WTC11 (cell line): ENCODE results near the gene KANK3. TPM values are rescaled to one million over a fixed set of nuclear protein-coding genes. Genes with fewer than 3 reads are reported as not detected.

Experiments used
- ATAC-seq: fragments of 200-7000 bp; cut with Tn5 transposase; 2 replicates; pipeline ENCODE4 v1.10.0; 2021; ENCODE audit warnings: mild to moderate bottlenecking, moderate library complexity
- CTCF ChIA-PET: fragments of 300-600 bp; sonication (Branson Sonifier 250); formaldehyde crosslinking; loops from one replicate; lab custom pipeline; 2021; ENCODE audit warnings: antibody characterized with exemption; lab: Charles Lee
- POLR2A ChIA-PET: fragments of 350-600 bp; sonication (Branson Sonifier 250); formaldehyde crosslinking; loops from one replicate; lab custom pipeline; 2021; ENCODE audit warnings: antibody characterized with exemption; lab: Charles Lee
- DNase-seq: peaks from one replicate; pipeline ENCODE4 v3.0.0; 2021; ENCODE audit warnings: low spot score
- H3K27ac Mint-ChIP-seq: 2 replicates; pipeline ENCODE4 v1.8.0; 2021; ENCODE audit warnings: mixed read lengths
- H3K27me3 Mint-ChIP-seq: 2 replicates; pipeline ENCODE4 v1.8.0; 2021; ENCODE audit warnings: low read depth, mild to moderate bottlenecking, moderate library complexity, mixed read lengths
- H3K36me3 Mint-ChIP-seq: 2 replicates; pipeline ENCODE4 v1.8.0; 2021; ENCODE audit warnings: mixed read lengths
- H3K4me1 Mint-ChIP-seq: 2 replicates; pipeline ENCODE4 v1.8.0; 2022; ENCODE audit warnings: mixed read lengths
- H3K4me3 Mint-ChIP-seq: 2 replicates; pipeline ENCODE4 v1.8.0; 2021; ENCODE audit warnings: mild to moderate bottlenecking, moderate library complexity, mixed read lengths
- H3K9me3 Mint-ChIP-seq: 2 replicates; pipeline ENCODE4 v1.8.0; 2021; ENCODE audit warnings: mixed read lengths
- FOXP1 ChIP-seq: sonication (generic); formaldehyde crosslinking; IDR thresholded peaks from 2 replicates; pipeline ENCODE4 v1.8.0; 2022; ENCODE audit warnings: missing genetic modification reagents, mild to moderate bottlenecking, moderate library complexity, borderline replicate concordance
- GABPB1 ChIP-seq: sonication (generic); formaldehyde crosslinking; IDR thresholded peaks from 2 replicates; pipeline ENCODE4 v1.8.1; 2023; ENCODE audit warnings: mild to moderate bottlenecking, missing genetic modification reagents
- NR2C2 ChIP-seq: sonication (generic); formaldehyde crosslinking; IDR thresholded peaks from 2 replicates; pipeline ENCODE4 v1.8.0; 2022; ENCODE audit warnings: mild to moderate bottlenecking, missing genetic modification reagents
- PRRX2 ChIP-seq: fragments of 250-450 bp; sonication (Bioruptor Pico); IDR thresholded peaks from 2 replicates; pipeline ENCODE4 v1.8.0; 2021; ENCODE audit warnings: mild to moderate bottlenecking
- RORB ChIP-seq: fragments of 250-450 bp; sonication (Bioruptor Pico); IDR thresholded peaks from 2 replicates; pipeline ENCODE4 v1.9.0; 2021; ENCODE audit warnings: mild to moderate bottlenecking
- SMAD3 ChIP-seq: sonication (generic); formaldehyde crosslinking; IDR thresholded peaks from 2 replicates; pipeline ENCODE4 v1.8.0; 2022; ENCODE audit warnings: missing genetic modification reagents, mild to moderate bottlenecking, borderline replicate concordance
- TEAD1 ChIP-seq: sonication (generic); formaldehyde crosslinking; IDR thresholded peaks from 2 replicates; pipeline ENCODE4 v1.8.0; 2022; ENCODE audit warnings: mild to moderate bottlenecking, missing genetic modification reagents
- TP53 ChIP-seq: sonication (generic); formaldehyde crosslinking; IDR thresholded peaks from 2 replicates; pipeline ENCODE4 v1.8.1; 2023; ENCODE audit warnings: mild to moderate bottlenecking, missing genetic modification reagents
- ZNF121 ChIP-seq: sonication (generic); formaldehyde crosslinking; IDR thresholded peaks from 2 replicates; pipeline ENCODE4 v1.8.0; 2023; ENCODE audit warnings: missing genetic modification reagents
- ZNF263 ChIP-seq: sonication (generic); formaldehyde crosslinking; IDR thresholded peaks from 2 replicates; pipeline ENCODE4 v1.8.1; 2022; ENCODE audit warnings: low read depth, mild to moderate bottlenecking, moderate library complexity, missing genetic modification reagents
- ZNF416 ChIP-seq: fragments of 250-450 bp; sonication (Bioruptor Pico); IDR thresholded peaks from 2 replicates; pipeline ENCODE4 v1.9.0; 2021; ENCODE audit warnings: mild to moderate bottlenecking, inconsistent platforms
- total RNA-seq: library from RNA; stranded (reverse); gene quantifications from 3 replicates; pipeline ENCODE4 v1.2.3, GENCODE V29; 2021
- TF ChIP-seq, protein P1 (sequence below): sonication (generic); formaldehyde crosslinking; IDR thresholded peaks from 2 replicates; pipeline ENCODE4 v1.8.0; 2022; ENCODE audit warnings: missing genetic modification reagents
- TF ChIP-seq, protein P2 (sequence below): sonication (generic); formaldehyde crosslinking; IDR thresholded peaks from 2 replicates; pipeline ENCODE4 v1.8.1; 2023; ENCODE audit warnings: mild to moderate bottlenecking, missing genetic modification reagents
- TF ChIP-seq, protein P3 (sequence below): sonication (generic); formaldehyde crosslinking; IDR thresholded peaks from 2 replicates; pipeline ENCODE4 v1.8.0; 2023; ENCODE audit warnings: missing genetic modification reagents, mild to moderate bottlenecking, borderline replicate concordance
- TF ChIP-seq, protein P4 (sequence below): fragments of 250-450 bp; sonication (Bioruptor Pico); IDR thresholded peaks from 2 replicates; pipeline ENCODE4 v1.8.0; 2021; ENCODE audit warnings: mild to moderate bottlenecking
- TF ChIP-seq, protein P5 (sequence below): fragments of 250-450 bp; sonication (Bioruptor Pico); IDR thresholded peaks from 2 replicates; pipeline ENCODE4 v1.9.0; 2021; ENCODE audit warnings: mild to moderate bottlenecking

Gene KANK3
- total RNA-seq, 1 experiment from 2014 or later = 8.0 TPM

DNA sequence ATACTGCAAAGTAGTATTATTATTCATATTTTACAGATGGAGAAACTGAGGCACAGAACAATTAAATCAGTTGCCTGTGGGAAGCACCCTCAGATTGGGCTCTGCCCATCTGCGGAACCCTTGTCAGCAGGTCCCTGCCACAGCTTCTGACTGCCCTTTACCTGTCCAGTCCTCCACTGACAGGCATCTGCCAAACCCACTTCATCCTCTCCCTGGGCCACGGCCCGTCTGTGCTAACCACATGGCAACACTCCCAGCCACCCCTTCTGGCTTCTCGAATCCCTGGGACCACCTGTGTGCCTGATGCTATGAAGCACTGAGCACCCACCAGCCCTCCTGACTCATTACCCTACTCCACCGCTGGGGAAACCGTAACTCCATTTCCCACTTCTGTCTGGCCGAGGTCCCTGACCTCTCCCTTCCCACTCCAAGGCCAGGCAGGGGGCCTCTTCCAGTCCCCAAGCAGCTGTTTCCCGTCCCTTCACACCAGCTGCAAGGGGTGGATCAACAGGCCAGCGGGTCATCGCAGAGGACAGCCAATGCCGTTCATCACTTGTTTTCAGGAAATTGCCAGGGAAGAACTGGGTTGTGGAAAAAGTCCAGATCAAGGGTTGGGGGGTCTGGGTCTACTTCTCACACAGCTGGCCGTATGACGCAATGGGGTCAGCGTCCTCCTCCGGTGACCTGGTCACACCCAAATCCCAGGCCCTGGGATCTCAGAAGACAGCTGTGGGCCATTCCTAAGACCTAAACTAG, 2.5 kb downstream of the KANK3 start:
- DNase-seq (peak; percentile 39), ATAC-seq (peak; percentile 12)
- Mint-ChIP-seq H3K36me3 (no peaks in the 10 kb centered on the region), H3K9me3 (no peaks in the 10 kb centered on the region), H3K4me3 (no peak overlapping the region), H3K27me3 (peaks cover 61% of the 10 kb centered on the region), H3K27ac (no peak overlapping the region), H3K4me1 (peaks cover 23% of the 10 kb centered on the region)
- POLR2A ChIA-PET = interaction anchor here (0.6 to 1.3 kb wide), 2 partner anchors 173 to 241 kb away, joined by 3 read pairs; partner anchors contain the start of gene ZNF414
- TF ChIP-seq GABPB1 (CRISPR knock-in tag) (0 out of 2 replicates have a peak, but pooled peaks have one; percentile 44), FOXP1 (CRISPR knock-in tag) (no peak)
- CTCF ChIA-PET = interaction anchor here (1.0 to 4.8 kb wide), 3 partner anchors 13 to 104 kb away, joined by 3 to 39 read pairs (median 3); partner anchors contain the start of gene HNRNPM

DNA sequence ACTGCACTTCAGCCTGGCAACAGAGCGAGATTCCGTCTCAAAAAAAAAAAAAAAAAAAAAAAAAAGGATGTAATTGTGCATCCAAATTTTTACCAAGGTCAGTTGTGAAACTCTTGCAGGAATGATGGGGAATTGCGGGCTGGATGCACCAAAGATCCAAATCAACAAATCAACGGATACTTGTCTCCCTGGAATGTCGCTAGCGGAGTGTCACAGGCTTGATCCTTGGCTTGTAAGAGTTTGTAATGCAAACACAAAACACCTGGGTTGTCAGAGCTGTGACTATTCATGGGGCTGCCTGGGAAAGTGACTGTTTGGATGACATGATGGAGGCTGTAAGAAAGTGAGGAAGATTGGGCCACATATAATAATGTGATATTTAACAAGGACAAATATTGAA, 4.2 kb downstream of the KANK3 start:
- peaks cover 59% of the 10 kb centered on the region for H3K27me3 Mint-ChIP-seq
- CTCF ChIA-PET = interaction anchor here (0.6 to 5.7 kb wide), 9 partner anchors 9 to 1907 kb away, joined by 3 to 38 read pairs (median 3); no protein-coding TSS in a partner anchor
- no peak for DNase-seq

DNA sequence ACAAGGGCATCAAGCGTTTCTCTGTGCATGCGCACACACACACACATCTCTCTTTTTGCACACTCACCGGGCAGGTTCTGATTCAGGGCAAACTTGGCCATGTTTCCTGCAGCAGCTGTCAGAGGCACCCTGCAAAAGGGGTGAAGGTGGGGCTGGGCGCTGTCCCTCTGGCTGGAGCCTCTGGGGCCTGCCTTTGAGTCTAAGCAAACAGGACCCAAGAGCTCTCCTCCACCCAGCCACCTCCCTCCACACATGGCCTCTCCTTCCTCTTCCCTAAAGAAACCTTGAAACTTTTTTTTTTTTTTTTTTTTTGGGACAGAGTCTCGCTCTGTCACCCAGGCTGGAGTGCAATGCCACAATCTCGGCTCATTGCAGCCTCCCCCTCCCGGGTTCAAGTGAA, 5.3 kb downstream of the KANK3 start:
- DNase-seq (no peak), ATAC-seq (no peak)
- H3K4me3 Mint-ChIP-seq = no peak overlapping the region
- peaks cover 63% of the 10 kb centered on the region for H3K27me3 Mint-ChIP-seq
- POLR2A ChIA-PET = interaction anchor here (0.7 kb wide), 2 partner anchors 648 to 1434 kb away, joined by 3 to 5 read pairs; no protein-coding TSS in a partner anchor
- no peak overlapping the region for H3K27ac Mint-ChIP-seq
- no peaks in the 10 kb centered on the region for H3K9me3 Mint-ChIP-seq
- TF ChIP-seq, protein P1, sequence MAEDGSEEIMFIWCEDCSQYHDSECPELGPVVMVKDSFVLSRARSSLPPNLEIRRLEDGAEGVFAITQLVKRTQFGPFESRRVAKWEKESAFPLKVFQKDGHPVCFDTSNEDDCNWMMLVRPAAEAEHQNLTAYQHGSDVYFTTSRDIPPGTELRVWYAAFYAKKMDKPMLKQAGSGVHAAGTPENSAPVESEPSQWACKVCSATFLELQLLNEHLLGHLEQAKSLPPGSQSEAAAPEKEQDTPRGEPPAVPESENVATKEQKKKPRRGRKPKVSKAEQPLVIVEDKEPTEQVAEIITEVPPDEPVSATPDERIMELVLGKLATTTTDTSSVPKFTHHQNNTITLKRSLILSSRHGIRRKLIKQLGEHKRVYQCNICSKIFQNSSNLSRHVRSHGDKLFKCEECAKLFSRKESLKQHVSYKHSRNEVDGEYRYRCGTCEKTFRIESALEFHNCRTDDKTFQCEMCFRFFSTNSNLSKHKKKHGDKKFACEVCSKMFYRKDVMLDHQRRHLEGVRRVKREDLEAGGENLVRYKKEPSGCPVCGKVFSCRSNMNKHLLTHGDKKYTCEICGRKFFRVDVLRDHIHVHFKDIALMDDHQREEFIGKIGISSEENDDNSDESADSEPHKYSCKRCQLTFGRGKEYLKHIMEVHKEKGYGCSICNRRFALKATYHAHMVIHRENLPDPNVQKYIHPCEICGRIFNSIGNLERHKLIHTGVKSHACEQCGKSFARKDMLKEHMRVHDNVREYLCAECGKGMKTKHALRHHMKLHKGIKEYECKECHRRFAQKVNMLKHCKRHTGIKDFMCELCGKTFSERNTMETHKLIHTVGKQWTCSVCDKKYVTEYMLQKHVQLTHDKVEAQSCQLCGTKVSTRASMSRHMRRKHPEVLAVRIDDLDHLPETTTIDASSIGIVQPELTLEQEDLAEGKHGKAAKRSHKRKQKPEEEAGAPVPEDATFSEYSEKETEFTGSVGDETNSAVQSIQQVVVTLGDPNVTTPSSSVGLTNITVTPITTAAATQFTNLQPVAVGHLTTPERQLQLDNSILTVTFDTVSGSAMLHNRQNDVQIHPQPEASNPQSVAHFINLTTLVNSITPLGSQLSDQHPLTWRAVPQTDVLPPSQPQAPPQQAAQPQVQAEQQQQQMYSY = no peak
- no peak for TF ChIP-seq GABPB1 (CRISPR knock-in tag)
- no peak for TF ChIP-seq ZNF416 (CRISPR knock-in tag)
- no peak for TF ChIP-seq NR2C2
- no peak for TF ChIP-seq ZNF263 (CRISPR knock-in tag)
- TF ChIP-seq, protein P2, sequence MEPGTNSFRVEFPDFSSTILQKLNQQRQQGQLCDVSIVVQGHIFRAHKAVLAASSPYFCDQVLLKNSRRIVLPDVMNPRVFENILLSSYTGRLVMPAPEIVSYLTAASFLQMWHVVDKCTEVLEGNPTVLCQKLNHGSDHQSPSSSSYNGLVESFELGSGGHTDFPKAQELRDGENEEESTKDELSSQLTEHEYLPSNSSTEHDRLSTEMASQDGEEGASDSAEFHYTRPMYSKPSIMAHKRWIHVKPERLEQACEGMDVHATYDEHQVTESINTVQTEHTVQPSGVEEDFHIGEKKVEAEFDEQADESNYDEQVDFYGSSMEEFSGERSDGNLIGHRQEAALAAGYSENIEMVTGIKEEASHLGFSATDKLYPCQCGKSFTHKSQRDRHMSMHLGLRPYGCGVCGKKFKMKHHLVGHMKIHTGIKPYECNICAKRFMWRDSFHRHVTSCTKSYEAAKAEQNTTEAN (CRISPR knock-in tag) = no peak
- TF ChIP-seq RORB (CRISPR knock-in tag) = no peak
- CTCF ChIA-PET = interaction anchor here (1.3 to 5.7 kb wide), 2 partner anchors 10 to 16 kb away, joined by 8 to 38 read pairs; no protein-coding TSS in a partner anchor
- no peaks in the 10 kb centered on the region for H3K36me3 Mint-ChIP-seq
- H3K4me1 Mint-ChIP-seq = peaks cover 26% of the 10 kb centered on the region

More for the DNA sequence above, 4.2 kb downstream of the KANK3 start:
- Mint-ChIP-seq H3K4me1 (peaks cover 26% of the 10 kb centered on the region), H3K4me3 (no peak overlapping the region), H3K36me3 (no peaks in the 10 kb centered on the region), H3K27ac (peak overlapping the region; percentile 61; the same call in 1 of the 2 replicates), H3K9me3 (no peaks in the 10 kb centered on the region)
- TF ChIP-seq ZNF121 (no peak), SMAD3 (CRISPR knock-in tag) (no peak), PRRX2 (no peak), TEAD1 (CRISPR knock-in tag) (no peak), TP53 (no peak)
- TF ChIP-seq, protein P3, sequence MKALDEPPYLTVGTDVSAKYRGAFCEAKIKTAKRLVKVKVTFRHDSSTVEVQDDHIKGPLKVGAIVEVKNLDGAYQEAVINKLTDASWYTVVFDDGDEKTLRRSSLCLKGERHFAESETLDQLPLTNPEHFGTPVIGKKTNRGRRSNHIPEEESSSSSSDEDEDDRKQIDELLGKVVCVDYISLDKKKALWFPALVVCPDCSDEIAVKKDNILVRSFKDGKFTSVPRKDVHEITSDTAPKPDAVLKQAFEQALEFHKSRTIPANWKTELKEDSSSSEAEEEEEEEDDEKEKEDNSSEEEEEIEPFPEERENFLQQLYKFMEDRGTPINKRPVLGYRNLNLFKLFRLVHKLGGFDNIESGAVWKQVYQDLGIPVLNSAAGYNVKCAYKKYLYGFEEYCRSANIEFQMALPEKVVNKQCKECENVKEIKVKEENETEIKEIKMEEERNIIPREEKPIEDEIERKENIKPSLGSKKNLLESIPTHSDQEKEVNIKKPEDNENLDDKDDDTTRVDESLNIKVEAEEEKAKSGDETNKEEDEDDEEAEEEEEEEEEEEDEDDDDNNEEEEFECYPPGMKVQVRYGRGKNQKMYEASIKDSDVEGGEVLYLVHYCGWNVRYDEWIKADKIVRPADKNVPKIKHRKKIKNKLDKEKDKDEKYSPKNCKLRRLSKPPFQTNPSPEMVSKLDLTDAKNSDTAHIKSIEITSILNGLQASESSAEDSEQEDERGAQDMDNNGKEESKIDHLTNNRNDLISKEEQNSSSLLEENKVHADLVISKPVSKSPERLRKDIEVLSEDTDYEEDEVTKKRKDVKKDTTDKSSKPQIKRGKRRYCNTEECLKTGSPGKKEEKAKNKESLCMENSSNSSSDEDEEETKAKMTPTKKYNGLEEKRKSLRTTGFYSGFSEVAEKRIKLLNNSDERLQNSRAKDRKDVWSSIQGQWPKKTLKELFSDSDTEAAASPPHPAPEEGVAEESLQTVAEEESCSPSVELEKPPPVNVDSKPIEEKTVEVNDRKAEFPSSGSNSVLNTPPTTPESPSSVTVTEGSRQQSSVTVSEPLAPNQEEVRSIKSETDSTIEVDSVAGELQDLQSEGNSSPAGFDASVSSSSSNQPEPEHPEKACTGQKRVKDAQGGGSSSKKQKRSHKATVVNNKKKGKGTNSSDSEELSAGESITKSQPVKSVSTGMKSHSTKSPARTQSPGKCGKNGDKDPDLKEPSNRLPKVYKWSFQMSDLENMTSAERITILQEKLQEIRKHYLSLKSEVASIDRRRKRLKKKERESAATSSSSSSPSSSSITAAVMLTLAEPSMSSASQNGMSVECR (CRISPR knock-in tag) = no peak
- TF ChIP-seq, protein P4, sequence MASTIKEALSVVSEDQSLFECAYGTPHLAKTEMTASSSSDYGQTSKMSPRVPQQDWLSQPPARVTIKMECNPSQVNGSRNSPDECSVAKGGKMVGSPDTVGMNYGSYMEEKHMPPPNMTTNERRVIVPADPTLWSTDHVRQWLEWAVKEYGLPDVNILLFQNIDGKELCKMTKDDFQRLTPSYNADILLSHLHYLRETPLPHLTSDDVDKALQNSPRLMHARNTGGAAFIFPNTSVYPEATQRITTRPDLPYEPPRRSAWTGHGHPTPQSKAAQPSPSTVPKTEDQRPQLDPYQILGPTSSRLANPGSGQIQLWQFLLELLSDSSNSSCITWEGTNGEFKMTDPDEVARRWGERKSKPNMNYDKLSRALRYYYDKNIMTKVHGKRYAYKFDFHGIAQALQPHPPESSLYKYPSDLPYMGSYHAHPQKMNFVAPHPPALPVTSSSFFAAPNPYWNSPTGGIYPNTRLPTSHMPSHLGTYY = no peak
- TF ChIP-seq, protein P5, sequence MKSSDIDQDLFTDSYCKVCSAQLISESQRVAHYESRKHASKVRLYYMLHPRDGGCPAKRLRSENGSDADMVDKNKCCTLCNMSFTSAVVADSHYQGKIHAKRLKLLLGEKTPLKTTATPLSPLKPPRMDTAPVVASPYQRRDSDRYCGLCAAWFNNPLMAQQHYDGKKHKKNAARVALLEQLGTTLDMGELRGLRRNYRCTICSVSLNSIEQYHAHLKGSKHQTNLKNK (CRISPR knock-in tag) = no peak
- TF ChIP-seq, protein P2 (CRISPR knock-in tag) = no peak
- POLR2A ChIA-PET = interaction anchor here (0.6 to 0.7 kb wide), 2 partner anchors 38 to 180 kb away, joined by 4 read pairs; no protein-coding TSS in a partner anchor
- no peak for ATAC-seq
